IMR-90 (cell line): Measurements from ENCODE around the gene TCF7L1. TPM values are rescaled to one million over a fixed set of nuclear protein-coding genes. Genes with fewer than 3 reads are reported as not detected.
A peak's percentile ranks its signal among the peaks of the same experiment; 100 is the strongest.

Experiments used
- ATAC-seq: fragments of 200-7000 bp; cut with Tn5 transposase; 2 replicates; pipeline ENCODE4 v1.9.1; 2020; ENCODE audit warnings: low read depth, mild to moderate bottlenecking, moderate library complexity
- BruUV-seq: library from RNA; stranded (reverse); fragments of 400-500 nt; replicated peaks from 2 replicates; lab custom pipeline; 2021; lab: Mats Ljungman, UMichigan
- CTCF ChIA-PET: fragments of 300-600 bp; formaldehyde crosslinking; extraction: SDS; loops from one replicate; lab custom pipeline; 2021; ENCODE audit warnings: antibody characterized with exemption; lab: Yijun Ruan, JAX
- POLR2A ChIA-PET: fragments of 300-600 bp; sonication (Branson Sonifier 250); formaldehyde crosslinking; loops from one replicate; lab custom pipeline; 2022; ENCODE audit warnings: antibody characterized with exemption; ENCODE audit not compliant: unreplicated experiment; lab: Charles Lee
- DNase-seq: peaks from one replicate; pipeline ENCODE4 v3.0.0; 2013
- H2AFZ ChIP-seq: replicated peaks from 2 replicates; pipeline ENCODE3; 2013; ENCODE audit warnings: low read length, mild to moderate bottlenecking; ENCODE audit not compliant: poor library complexity
- H2AK5ac ChIP-seq: 2 replicates; pipeline ENCODE4 v1.6.1; 2013; ENCODE audit warnings: low read depth, low read length, inconsistent platforms
- H2AK9ac ChIP-seq: replicated peaks from 2 replicates; pipeline ENCODE3; 2013; ENCODE audit warnings: mild to moderate bottlenecking, low read depth, low read length, moderate library complexity; ENCODE audit not compliant: poor library complexity
- H2BK120ac ChIP-seq: 2 replicates; pipeline ENCODE4 v1.6.1; 2013; ENCODE audit warnings: low read depth, low read length, inconsistent platforms
- H2BK15ac ChIP-seq: 3 replicates; pipeline ENCODE4 v1.6.1; 2013; ENCODE audit warnings: low read depth, low read length, inconsistent platforms
- H2BK20ac ChIP-seq: 2 replicates; pipeline ENCODE4 v1.6.1; 2013; ENCODE audit warnings: low read depth, mild to moderate bottlenecking, inconsistent platforms, low read length, moderate library complexity
- H2BK5ac ChIP-seq: 2 replicates; pipeline ENCODE4 v1.6.1; 2013; ENCODE audit warnings: mild to moderate bottlenecking, low read depth, low read length, inconsistent platforms; ENCODE audit not compliant: poor library complexity, severe bottlenecking
- H3K14ac ChIP-seq: replicated peaks from 2 replicates; pipeline ENCODE4 v1.6.1; 2013; ENCODE audit warnings: low read depth, low read length, inconsistent platforms
- H3K18ac ChIP-seq: 2 replicates; pipeline ENCODE4 v1.6.1; 2013; ENCODE audit warnings: low read depth, low read length, control low read depth
- H3K23ac ChIP-seq: 2 replicates; pipeline ENCODE4 v1.6.1; 2013; ENCODE audit warnings: low read depth, low read length, inconsistent platforms
- H3K27ac ChIP-seq: 2 replicates; pipeline ENCODE4 v1.5.1; 2013; ENCODE audit warnings: mild to moderate bottlenecking, control low read depth, low read length; ENCODE audit not compliant: insufficient read depth
- H3K27me3 ChIP-seq: 2 replicates; pipeline ENCODE4 v1.6.1; 2013; ENCODE audit warnings: low read length; ENCODE audit not compliant: control insufficient read depth, insufficient read depth
- H3K36me3 ChIP-seq: 2 replicates; pipeline ENCODE4 v1.6.1; 2013; ENCODE audit warnings: low read length, mixed read lengths; ENCODE audit not compliant: control insufficient read depth, insufficient read depth
- H3K4ac ChIP-seq: 2 replicates; pipeline ENCODE4 v1.6.1; 2013; ENCODE audit warnings: low read depth, low read length, inconsistent platforms
- H3K4me1 ChIP-seq: 2 replicates; pipeline ENCODE4 v1.6.1; 2013; ENCODE audit warnings: low read length, mixed read lengths; ENCODE audit not compliant: control insufficient read depth, insufficient read depth
- H3K4me2 ChIP-seq: 2 replicates; pipeline ENCODE4 v1.6.1; 2013; ENCODE audit warnings: low read depth, mild to moderate bottlenecking, control low read depth, low read length, moderate library complexity
- H3K4me3 ChIP-seq: 2 replicates; pipeline ENCODE4 v1.5.1; 2013; ENCODE audit warnings: low read depth, mild to moderate bottlenecking, control low read depth, low read length, moderate library complexity; ENCODE audit not compliant: insufficient read depth
- H3K56ac ChIP-seq: 2 replicates; pipeline ENCODE4 v1.6.1; 2013; ENCODE audit warnings: low read length, inconsistent platforms; ENCODE audit not compliant: insufficient read depth; ENCODE audit errors: extremely low read depth
- H3K79me1 ChIP-seq, 2 experiments: 2 replicates each; pipeline ENCODE4 v1.6.1; 2013; ENCODE audit warnings: low read length in 2 of 2, inconsistent platforms in 1 of 2, low read depth in 1 of 2
- H3K9ac ChIP-seq: 2 replicates; pipeline ENCODE4 v1.6.1; 2013; ENCODE audit warnings: low read depth, low read length, control low read depth
- H3K9me1 ChIP-seq: 2 replicates; pipeline ENCODE4 v1.6.1; 2013; ENCODE audit warnings: low read length, inconsistent platforms; ENCODE audit not compliant: insufficient read depth
- H3K9me3 ChIP-seq: 2 replicates; pipeline ENCODE4 v1.6.1; 2013; ENCODE audit warnings: low read length; ENCODE audit not compliant: control insufficient read depth, insufficient read depth
- H4K20me1 ChIP-seq: 2 replicates; pipeline ENCODE4 v1.6.1; 2013; ENCODE audit warnings: low read length, inconsistent platforms; ENCODE audit not compliant: insufficient read depth
- H4K5ac ChIP-seq: 2 replicates; pipeline ENCODE4 v1.6.1; 2013; ENCODE audit warnings: mild to moderate bottlenecking, low read depth, low read length, control low read depth
- H4K8ac ChIP-seq, 2 experiments: 2 replicates each; pipeline ENCODE4 v1.6.1; 2013; ENCODE audit warnings: low read depth in 2 of 2, low read length in 2 of 2, control low read depth in 1 of 2, inconsistent platforms in 1 of 2
- H4K91ac ChIP-seq: 2 replicates; pipeline ENCODE4 v1.6.1; 2013; ENCODE audit warnings: low read depth, low read length, inconsistent platforms; ENCODE audit not compliant: insufficient read depth
- MAZ ChIP-seq: IDR thresholded peaks from 2 replicates; pipeline ENCODE4 v1.6.1; 2012; ENCODE audit warnings: low read depth, mild to moderate bottlenecking, low read length, improper control_type of control experiment, moderate library complexity, borderline replicate concordance
- RFX5 ChIP-seq: IDR thresholded peaks from 2 replicates; pipeline ENCODE4 v1.8.0; 2012; ENCODE audit warnings: low read depth, mild to moderate bottlenecking, low read length, moderate library complexity
- WGBS, 2 experiments: methylation state at CpG; one replicate each; pipeline versions ENCODE4 v1.1.5 to v1.1.7; 2013; ENCODE audit warnings: missing lambda C conversion rate in 2 of 2; ENCODE audit not compliant: insufficient read length in 1 of 2; ENCODE audit errors: extremely low coverage in 2 of 2; 5-methylcytosine and 5-hydroxymethylcytosine counted together
- dilution Hi-C: fragments of 300-500 bp; cut with HindIII; formaldehyde crosslinking; loops from one replicate; pipeline ENCODE4 v1.14.3; 2018; ENCODE audit warnings: low sequenced_read_pairs; ENCODE audit not compliant: unreplicated experiment
- in situ Hi-C: fragments of 300-500 bp; cut with MboI; formaldehyde crosslinking; loops from 3 replicates; pipeline ENCODE4 v1.14.3; 2019; ENCODE audit warnings: low sequenced_read_pairs, inconsistent platforms, mixed read lengths
- intact Hi-C: fragments of 100-400 bp; cut with micrococcal nuclease; formaldehyde crosslinking; loops from 2 replicates; pipeline ENCODE4 v1.10.0; 2022
- polyA plus RNA-seq, 3 experiments: library from polyadenylated mRNA; depleted of rRNA; stranded (reverse); fragments of >200 nt; gene quantifications; 2 replicates each; pipeline ENCODE4 v1.2.3, GENCODE V29; 2012; ENCODE audit warnings: low replicate concordance in 1 of 3
- total RNA-seq: library from RNA; depleted of rRNA; stranded (reverse); fragments of >200 nt; gene quantifications from 2 replicates; pipeline ENCODE4 v1.2.3, GENCODE V29; 2012

The TCF7L1 gene
- total and polyA plus RNA-seq, 2 of the 4 experiments (the other 2 are of a cell fraction) = 0.72 to 11.1 TPM

GRCh38 chr2:85247610-85248009 is 114.4 kb downstream of the TCF7L1 start:
- no CpG with 5 or more reads among the region's 8 CpGs for WGBS, 2 experiments

More at GRCh38 chr2:85247610-85248009, 114.4 kb downstream of the TCF7L1 start:
- Histone ChIP-seq H3K27ac (no peak overlapping the region), H2AK9ac (no peak overlapping the region), H3K4me1 (peaks cover 16% of the 10 kb centered on the region), H3K4me3 (no peak overlapping the region), H3K79me1 (peaks cover 53 to 86% of the 10 kb centered on the region in 2 experiments), H3K4ac (no peak overlapping the region), H3K18ac (no peak overlapping the region), H3K9ac (no peak overlapping the region), H3K14ac (no peak overlapping the region), H3K56ac (no peak overlapping the region), H4K5ac (no peak overlapping the region), H2BK20ac (0 out of 2 replicates have a peak overlapping the region, but pooled peaks have one; percentile 12), H3K4me2 (no peak overlapping the region), H2AK5ac (no peak overlapping the region), H2BK5ac (no peak overlapping the region), H4K20me1 (peaks cover 31% of the 10 kb centered on the region), H3K23ac (0 out of 2 replicates have a peak overlapping the region, but pooled peaks have one; percentile 27), H2BK120ac (no peak overlapping the region), H4K91ac (no peak overlapping the region), H3K27me3 (no peaks in the 10 kb centered on the region), H3K36me3 (no peaks in the 10 kb centered on the region), H4K8ac (no peak overlapping the region), H3K9me3 (no peaks in the 10 kb centered on the region), H2BK15ac (no peak overlapping the region; the same call in 2 of the 3 replicates), H2AFZ (no peak overlapping the region), H3K9me1 (peaks cover 15% of the 10 kb centered on the region)
- TF ChIP-seq RFX5 (no peak), MAZ (no peak)
- dilution Hi-C loops = no loop called here
- CTCF ChIA-PET = no interaction called here
- POLR2A ChIA-PET = no interaction called here
- intact Hi-C loops = no loop called here
- no TSS peak for BruUV-seq
- in situ Hi-C loops = no loop called here
- no peak for ATAC-seq
- no peak for DNase-seq
